K562 (cell line): ENCODE results near the gene TMEM108. TPM values are rescaled to one million over a fixed set of nuclear protein-coding genes. Genes with fewer than 3 reads are reported as not detected.

Experiments
- ATAC-seq: fragments of 200-7000 bp; cut with Tn5 transposase; 3 replicates; pipeline ENCODE4 v1.9.1; 2020; ENCODE audit warnings: moderate library complexity
- BruUV-seq: library from RNA; stranded (reverse); fragments of 400-500 nt; replicated peaks from 2 replicates; lab custom pipeline; 2021; lab: Mats Ljungman, UMichigan
- CTCF ChIA-PET: fragments of 300-600 bp; formaldehyde crosslinking; extraction: SDS; loops from one replicate; lab custom pipeline; 2021; ENCODE audit warnings: low intra/inter-chr PET ratio; lab: Yijun Ruan, JAX
- POLR2A ChIA-PET: fragments of 300-600, 350-650 bp; sonication (Branson Sonifier 250); formaldehyde crosslinking; extraction: SDS; loops from one replicate; lab custom pipeline; 2021; ENCODE audit warnings: antibody characterized with exemption, inconsistent platforms; lab: Yijun Ruan, JAX
- DNase-seq, 4 experiments: peaks; one replicate each; pipeline versions ENCODE4 v3.0.0 to v3.0.0-alpha.2; 2011 to 2018; ENCODE audit warnings: low spot score in 3 of 4, mixed read lengths in 3 of 4; ENCODE audit errors: extremely low read depth in 1 of 4
- FAIRE-seq: peaks from 2 replicates; lab custom pipeline; 2011; peaks lifted over from hg19 to GRCh38; lab: Jason Lieb, UNC
- H2AFZ ChIP-seq: 2 replicates; pipeline ENCODE4 v1.6.0; 2011; ENCODE audit warnings: low read depth, low read length, control low read depth, inconsistent platforms
- H3K27ac ChIP-seq: fragments of 200-600 bp; 3 replicates; pipeline ENCODE4 v1.8.0; 2011; ENCODE audit warnings: low read depth, mild to moderate bottlenecking, control low read depth, inconsistent platforms, low read length, moderate library complexity, mixed read lengths; ENCODE audit errors: extremely low read depth
- H3K27me3 ChIP-seq, 2 experiments: fragments of 300-600 bp in 1 of 2; 2 replicates in 1 of 2; 3 replicates in 1 of 2; pipeline versions ENCODE4 v1.6.0 to v1.8.0; 2011; ENCODE audit warnings: inconsistent platforms in 2 of 2, low read length in 2 of 2, mild to moderate bottlenecking in 1 of 2, mixed read lengths in 1 of 2, moderate library complexity in 1 of 2; ENCODE audit not compliant: control insufficient read depth in 2 of 2, insufficient read depth in 2 of 2
- H3K36me3 ChIP-seq: fragments of 300-600 bp; 3 replicates; pipeline ENCODE4 v1.8.0; 2011; ENCODE audit warnings: mild to moderate bottlenecking, low read length, inconsistent platforms; ENCODE audit not compliant: control insufficient read depth, insufficient read depth
- H3K4me1 ChIP-seq, 2 experiments: fragments of 200-600 bp in 1 of 2; replicated peaks in 1 of 2; 2 replicates in 1 of 2; 3 replicates in 1 of 2; pipeline versions ENCODE4 v1.5.1 to v1.8.0; 2011; ENCODE audit warnings: inconsistent platforms in 2 of 2, low read length in 2 of 2, mild to moderate bottlenecking in 1 of 2, mixed read lengths in 1 of 2, moderate library complexity in 1 of 2; ENCODE audit not compliant: control insufficient read depth in 2 of 2, insufficient read depth in 2 of 2
- H3K4me2 ChIP-seq: 2 replicates; pipeline ENCODE4 v1.6.1; 2011; ENCODE audit warnings: low read length, control low read depth, inconsistent platforms, mixed read lengths; ENCODE audit not compliant: insufficient read depth
- H3K4me3 ChIP-seq: fragments of 200-600 bp; sonication (generic), shearing (Covaris generic); 2 replicates; pipeline ENCODE4 v1.5.1; 2016; ENCODE audit warnings: control low read depth, inconsistent platforms
- H3K79me2 ChIP-seq: fragments of 200-600 bp; 3 replicates; pipeline ENCODE4 v1.8.0; 2011; ENCODE audit warnings: low read length, inconsistent platforms; ENCODE audit not compliant: control insufficient read depth, insufficient read depth
- H3K9ac ChIP-seq, 2 experiments: 2 replicates each; pipeline versions ENCODE4 v1.6.0 to v1.6.1; 2011; ENCODE audit warnings: low read depth in 2 of 2, low read length in 2 of 2, control low read depth in 1 of 2, inconsistent platforms in 1 of 2, mild to moderate bottlenecking in 1 of 2, mixed read lengths in 1 of 2; ENCODE audit not compliant: insufficient read depth in 1 of 2
- H3K9me1 ChIP-seq: one replicate; pipeline ENCODE4 v1.6.0; 2011; ENCODE audit warnings: inconsistent platforms, mild to moderate bottlenecking, low read length, moderate library complexity; ENCODE audit not compliant: control insufficient read depth, insufficient read depth
- H3K9me3 ChIP-seq: replicated peaks from 2 replicates; pipeline ENCODE4 v1.5.1; 2011; ENCODE audit warnings: low read depth, low read length, inconsistent platforms; ENCODE audit not compliant: control insufficient read depth, insufficient read depth
- H4K20me1 ChIP-seq: replicated peaks from 2 replicates; pipeline ENCODE4 v1.6.1; 2011; ENCODE audit warnings: low read length, inconsistent platforms, mixed read lengths; ENCODE audit not compliant: control insufficient read depth, insufficient read depth
- CBX2 ChIP-seq: fragments of 200-600 bp; sonication (generic); IDR thresholded peaks from one replicate; pipeline ENCODE4 v1.6.1; 2012; ENCODE audit warnings: mild to moderate bottlenecking, low read length, inconsistent platforms; ENCODE audit not compliant: insufficient read depth, poor library complexity, severe bottlenecking
- CBX5 ChIP-seq: IDR thresholded peaks from 2 replicates; pipeline ENCODE4 v1.6.1; 2014; ENCODE audit warnings: low read depth, borderline replicate concordance
- HDAC3 ChIP-seq: fragments of 450-650 bp; IDR thresholded peaks from 2 replicates; pipeline ENCODE4 v1.6.1; 2018; ENCODE audit warnings: borderline replicate concordance, mild to moderate bottlenecking, moderate library complexity; ENCODE audit not compliant: partially characterized antibody
- HNRNPH1 ChIP-seq: fragments of 200-400 bp; formaldehyde crosslinking; optimal IDR thresholded peaks from 2 replicates; pipeline ENCODE3; 2017; ENCODE audit warnings: low read depth, mild to moderate bottlenecking, low read length, moderate library complexity
- MEF2A ChIP-seq: IDR thresholded peaks from 2 replicates; pipeline ENCODE4 v1.6.1; 2011; ENCODE audit warnings: low read depth, mild to moderate bottlenecking, low read length, moderate library complexity; ENCODE audit not compliant: control insufficient read depth
- NFIX ChIP-seq: fragments of 250-450 bp; sonication (Bioruptor Pico); IDR thresholded peaks from 2 replicates; pipeline ENCODE4 v1.4.0; 2020; ENCODE audit warnings: low read depth, mild to moderate bottlenecking, moderate library complexity
- RUNX1 ChIP-seq: sonication (generic); IDR thresholded peaks from 2 replicates; pipeline ENCODE4 v1.6.1; 2016; ENCODE audit warnings: antibody characterized with exemption, low read depth
- SIN3A ChIP-seq, 2 experiments: fragments of 150-350 bp in 1 of 2; IDR thresholded peaks; 2 replicates each; pipeline ENCODE4 v1.6.1; 2011 to 2016; ENCODE audit warnings: borderline replicate concordance in 2 of 2, low read depth in 2 of 2, low read length in 2 of 2, mild to moderate bottlenecking in 2 of 2, moderate library complexity in 2 of 2; ENCODE audit not compliant: control insufficient read depth in 1 of 2
- XRCC5 ChIP-seq: fragments of 200-400 bp; formaldehyde crosslinking; IDR thresholded peaks from 2 replicates; pipeline ENCODE4 v1.6.1; 2017; ENCODE audit warnings: low read depth, mild to moderate bottlenecking, low read length
- ZC3H4 ChIP-seq: sonication (generic); formaldehyde crosslinking; IDR thresholded peaks from 2 replicates; pipeline ENCODE4 v1.9.0; 2021; ENCODE audit warnings: missing genetic modification reagents, borderline replicate concordance
- ZFP30 ChIP-seq: fragments of 250-450 bp; sonication (Bioruptor Pico); IDR thresholded peaks from 2 replicates; pipeline ENCODE4 v1.8.0; 2022; ENCODE audit warnings: moderate library complexity, mild to moderate bottlenecking, inconsistent platforms, borderline replicate concordance
- ZNF449 ChIP-seq: fragments of 250-450 bp; sonication (Bioruptor Pico); IDR thresholded peaks from 2 replicates; pipeline ENCODE4 v1.8.0; 2022; ENCODE audit warnings: moderate library complexity, mild to moderate bottlenecking, inconsistent platforms
- WGBS: fragments of 100-300 bp; shearing (Covaris generic); methylation state at CpG from one replicate; pipeline ENCODE4 v1.1.6; 2016; ENCODE audit warnings: low coverage, mixed read lengths; ENCODE audit not compliant: insufficient coverage; ENCODE audit errors: missing lambda C conversion rate; 5-methylcytosine and 5-hydroxymethylcytosine counted together
- in situ Hi-C: fragments of 300-500 bp; cut with MboI; formaldehyde crosslinking; loops from 4 replicates; pipeline ENCODE4 v1.15.0; 2018; ENCODE audit warnings: inconsistent platforms, mixed read lengths
- intact Hi-C: fragments of 100-400 bp; cut with micrococcal nuclease; formaldehyde crosslinking; loops from 2 replicates; pipeline ENCODE4 v1.14.2; 2022
- polyA plus RNA-seq, 8 experiments: library from polyadenylated mRNA; depleted of rRNA in 4 of 8; stranded (reverse) in 5 of 8; unstranded in 3 of 8; fragments of >200 nt; fragmentation: Nextera tagmentation in 2 of 8; fragmentation: Illumina TruSeq in 1 of 8; extraction: Ambion mirVana in 2 of 8; extraction: Trizol in 1 of 8; gene quantifications; 2 replicates each; pipeline versions ENCODE4 v1.2.1 to v1.2.3, GENCODE V29; 2011 to 2014; ENCODE audit warnings: inconsistent platforms in 1 of 8, missing spikeins in 1 of 8
- total RNA-seq, 7 experiments: library from RNA; depleted of rRNA in 6 of 7; stranded (reverse); fragments of >200 nt in 6 of 7; fragmentation: Illumina TruSeq in 2 of 7; extraction: Trizol in 2 of 7; gene quantifications; 2 replicates each; pipeline versions ENCODE4 v1.2.1 to v1.2.3, GENCODE V29; 2011 to 2021; ENCODE audit warnings: low replicate concordance in 1 of 7
- TF ChIP-seq, protein P1 (sequence below): sonication (generic); formaldehyde crosslinking; IDR thresholded peaks from 2 replicates; pipeline ENCODE4 v1.8.1; 2023; ENCODE audit warnings: mild to moderate bottlenecking, missing genetic modification reagents
- TF ChIP-seq, protein P2 (sequence below): sonication (generic); formaldehyde crosslinking; IDR thresholded peaks from 2 replicates; pipeline ENCODE4 v1.8.1; 2022; ENCODE audit warnings: missing genetic modification reagents

The TMEM108 gene
- total and polyA plus RNA-seq, 9 of the 15 experiments (the other 6 are each of a cell fraction or from before 2014, with no cell fraction given), result 0.65 to 11.1 (median 3.4) TPM

DNA sequence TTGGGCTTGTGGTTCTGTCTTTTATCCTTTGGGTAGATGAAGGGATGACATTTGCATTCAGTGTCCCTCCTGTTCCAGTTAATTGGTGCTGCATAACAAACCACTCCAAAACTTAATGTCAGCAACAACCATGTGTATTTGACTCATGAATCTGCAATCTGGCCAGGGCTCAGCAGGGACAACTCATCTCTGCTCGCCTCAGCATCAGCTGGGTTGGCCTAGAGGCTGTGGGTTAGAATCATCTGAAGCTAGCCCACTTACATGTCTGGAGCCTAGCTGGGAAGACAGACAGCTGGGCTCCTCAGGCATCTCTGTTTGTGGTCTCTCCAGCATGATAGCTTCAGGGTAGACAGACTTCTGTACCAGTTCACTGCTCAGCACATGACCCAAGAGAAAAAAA is 92.0 kb downstream of the TMEM108 start (continued):
- TF ChIP-seq MEF2A, result no peak

GRCh38 chr3:133135306-133135705 is 97.1 kb downstream of the TMEM108 start:
- TF ChIP-seq, protein P1, sequence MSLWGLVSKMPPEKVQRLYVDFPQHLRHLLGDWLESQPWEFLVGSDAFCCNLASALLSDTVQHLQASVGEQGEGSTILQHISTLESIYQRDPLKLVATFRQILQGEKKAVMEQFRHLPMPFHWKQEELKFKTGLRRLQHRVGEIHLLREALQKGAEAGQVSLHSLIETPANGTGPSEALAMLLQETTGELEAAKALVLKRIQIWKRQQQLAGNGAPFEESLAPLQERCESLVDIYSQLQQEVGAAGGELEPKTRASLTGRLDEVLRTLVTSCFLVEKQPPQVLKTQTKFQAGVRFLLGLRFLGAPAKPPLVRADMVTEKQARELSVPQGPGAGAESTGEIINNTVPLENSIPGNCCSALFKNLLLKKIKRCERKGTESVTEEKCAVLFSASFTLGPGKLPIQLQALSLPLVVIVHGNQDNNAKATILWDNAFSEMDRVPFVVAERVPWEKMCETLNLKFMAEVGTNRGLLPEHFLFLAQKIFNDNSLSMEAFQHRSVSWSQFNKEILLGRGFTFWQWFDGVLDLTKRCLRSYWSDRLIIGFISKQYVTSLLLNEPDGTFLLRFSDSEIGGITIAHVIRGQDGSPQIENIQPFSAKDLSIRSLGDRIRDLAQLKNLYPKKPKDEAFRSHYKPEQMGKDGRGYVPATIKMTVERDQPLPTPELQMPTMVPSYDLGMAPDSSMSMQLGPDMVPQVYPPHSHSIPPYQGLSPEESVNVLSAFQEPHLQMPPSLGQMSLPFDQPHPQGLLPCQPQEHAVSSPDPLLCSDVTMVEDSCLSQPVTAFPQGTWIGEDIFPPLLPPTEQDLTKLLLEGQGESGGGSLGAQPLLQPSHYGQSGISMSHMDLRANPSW (CRISPR knock-in tag), result no peak
- no peak for TF ChIP-seq SIN3A (IDR thresholded peaks at IDR 0.05; ENCODE audit: borderline replicate concordance in 2 of 2, control insufficient read depth in 1 of 2, low read depth in 2 of 2, low read length in 2 of 2)
- TF ChIP-seq, protein P2, sequence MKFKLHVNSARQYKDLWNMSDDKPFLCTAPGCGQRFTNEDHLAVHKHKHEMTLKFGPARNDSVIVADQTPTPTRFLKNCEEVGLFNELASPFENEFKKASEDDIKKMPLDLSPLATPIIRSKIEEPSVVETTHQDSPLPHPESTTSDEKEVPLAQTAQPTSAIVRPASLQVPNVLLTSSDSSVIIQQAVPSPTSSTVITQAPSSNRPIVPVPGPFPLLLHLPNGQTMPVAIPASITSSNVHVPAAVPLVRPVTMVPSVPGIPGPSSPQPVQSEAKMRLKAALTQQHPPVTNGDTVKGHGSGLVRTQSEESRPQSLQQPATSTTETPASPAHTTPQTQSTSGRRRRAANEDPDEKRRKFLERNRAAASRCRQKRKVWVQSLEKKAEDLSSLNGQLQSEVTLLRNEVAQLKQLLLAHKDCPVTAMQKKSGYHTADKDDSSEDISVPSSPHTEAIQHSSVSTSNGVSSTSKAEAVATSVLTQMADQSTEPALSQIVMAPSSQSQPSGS (CRISPR knock-in tag), result no peak
- no peak for TF ChIP-seq ZC3H4
- TF ChIP-seq CBX2, result no peak
- TF ChIP-seq XRCC5, result no peak
- TF ChIP-seq NFIX, result no peak
- no peak for TF ChIP-seq ZFP30
- TF ChIP-seq HNRNPH1, result no peak
- no peak for TF ChIP-seq HDAC3
- TF ChIP-seq CBX5, result no peak
- no peak for TF ChIP-seq RUNX1
- TF ChIP-seq ZNF449 (CRISPR knock-in tag), result no peak
- DNase-seq (no peak), ATAC-seq (no peak), FAIRE-seq (no peak)
- WGBS, result 53% methylated on average over 3 of the region's 5 CpGs
- BruUV-seq, result no TSS peak
- Histone ChIP-seq H2AFZ (no peak overlapping the region), H3K4me1 (no peaks in the 10 kb centered on the region), H4K20me1 (no peaks in the 10 kb centered on the region), H3K9me3 (no peaks in the 10 kb centered on the region), H3K4me2 (no peak overlapping the region), H3K27me3 (no peaks in the 10 kb centered on the region), H3K9me1 (no peaks in the 10 kb centered on the region), H3K9ac (no peak overlapping the region), H3K4me3 (no peak overlapping the region), H3K79me2 (no peaks in the 10 kb centered on the region), H3K36me3 (no peaks in the 10 kb centered on the region), H3K27ac (no peak overlapping the region)
- POLR2A ChIA-PET, result no interaction called here
- in situ Hi-C loops, result no loop called here
- intact Hi-C loops, result no loop called here
- CTCF ChIA-PET, result no interaction called here
